Esophagus squamous epithelium (tissue), 4 donors: ENCODE data around the gene KLHL2.
"Not testable (repeated sequence)": the region's sequence is repeated elsewhere in the genome, so short reads cannot be mapped to it uniquely, and the experiment has no call there.

ENCODE experiments used
- CTCF ChIP-seq, 6 experiments: fragments of 450-650 bp in 4 of 6; fragments of 200-600 bp in 2 of 6; sonication (generic) in 2 of 6; IDR thresholded peaks; one replicate each; pipeline ENCODE4 v1.5.1; 2016 to 2019; ENCODE audit warnings: antibody characterized with exemption in 6 of 6, mild to moderate bottlenecking in 4 of 6, moderate library complexity in 4 of 6
- POLR2A ChIP-seq, 4 donors: fragments of 450-650 bp; IDR thresholded peaks; one replicate each; pipeline ENCODE4 v1.6.1; 2017; ENCODE audit warnings: antibody characterized with exemption in 4 of 4, mild to moderate bottlenecking in 4 of 4, moderate library complexity in 3 of 4

GRCh38 chr4:165244148-165244547, 36.8 kb downstream of the KLHL2 start:
- TF ChIP-seq CTCF, POLR2A (IDR thresholded peaks at IDR 0.05): not testable (repeated sequence)
